ENCODE results near the gene CPS1.

DNA sequence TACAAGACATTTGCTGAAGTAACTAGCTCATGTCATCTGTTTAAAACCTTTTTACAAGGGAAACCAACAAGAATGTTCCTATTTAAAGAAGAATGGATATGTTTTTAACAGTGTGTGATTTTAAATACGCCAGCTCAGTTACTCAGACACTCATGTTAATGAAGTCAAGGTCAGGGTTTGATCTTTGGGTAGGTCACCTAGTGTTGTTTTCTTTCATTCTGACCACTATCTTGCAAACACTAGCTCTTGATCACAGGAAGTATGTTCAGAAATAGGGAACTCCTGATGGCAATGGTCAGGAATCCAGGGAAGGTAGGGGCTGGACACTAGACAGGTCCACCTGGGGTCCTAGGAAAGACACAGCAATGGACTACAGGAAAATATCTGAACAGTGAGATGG, 116.7 kb downstream of the CPS1 start:
- TF ChIP-seq POLR2A (IDR thresholded peaks at IDR 0.05; ENCODE audit: low read length), result no peak
- no peak for TF ChIP-seq GATA1 (IDR thresholded peaks at IDR 0.05; ENCODE audit: low read depth, low read length)
